GM19395 (cell line): Measurements from ENCODE around the gene MEIOB.
"Not testable (repeated sequence)": the region's sequence is repeated elsewhere in the genome, so short reads cannot be mapped to it uniquely, and the experiment has no call there.

Experiments
- ATAC-seq: cut with Tn5 transposase; IDR thresholded peaks from one replicate; pipeline ENCODE4 v1.9.1; 2021; ENCODE audit warnings: mild to moderate bottlenecking, moderate library complexity; ENCODE audit not compliant: unreplicated experiment

Gene MEIOB, protein sequence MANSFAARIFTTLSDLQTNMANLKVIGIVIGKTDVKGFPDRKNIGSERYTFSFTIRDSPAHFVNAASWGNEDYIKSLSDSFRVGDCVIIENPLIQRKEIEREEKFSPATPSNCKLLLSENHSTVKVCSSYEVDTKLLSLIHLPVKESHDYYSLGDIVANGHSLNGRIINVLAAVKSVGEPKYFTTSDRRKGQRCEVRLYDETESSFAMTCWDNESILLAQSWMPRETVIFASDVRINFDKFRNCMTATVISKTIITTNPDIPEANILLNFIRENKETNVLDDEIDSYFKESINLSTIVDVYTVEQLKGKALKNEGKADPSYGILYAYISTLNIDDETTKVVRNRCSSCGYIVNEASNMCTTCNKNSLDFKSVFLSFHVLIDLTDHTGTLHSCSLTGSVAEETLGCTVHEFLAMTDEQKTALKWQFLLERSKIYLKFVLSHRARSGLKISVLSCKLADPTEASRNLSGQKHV

DNA sequence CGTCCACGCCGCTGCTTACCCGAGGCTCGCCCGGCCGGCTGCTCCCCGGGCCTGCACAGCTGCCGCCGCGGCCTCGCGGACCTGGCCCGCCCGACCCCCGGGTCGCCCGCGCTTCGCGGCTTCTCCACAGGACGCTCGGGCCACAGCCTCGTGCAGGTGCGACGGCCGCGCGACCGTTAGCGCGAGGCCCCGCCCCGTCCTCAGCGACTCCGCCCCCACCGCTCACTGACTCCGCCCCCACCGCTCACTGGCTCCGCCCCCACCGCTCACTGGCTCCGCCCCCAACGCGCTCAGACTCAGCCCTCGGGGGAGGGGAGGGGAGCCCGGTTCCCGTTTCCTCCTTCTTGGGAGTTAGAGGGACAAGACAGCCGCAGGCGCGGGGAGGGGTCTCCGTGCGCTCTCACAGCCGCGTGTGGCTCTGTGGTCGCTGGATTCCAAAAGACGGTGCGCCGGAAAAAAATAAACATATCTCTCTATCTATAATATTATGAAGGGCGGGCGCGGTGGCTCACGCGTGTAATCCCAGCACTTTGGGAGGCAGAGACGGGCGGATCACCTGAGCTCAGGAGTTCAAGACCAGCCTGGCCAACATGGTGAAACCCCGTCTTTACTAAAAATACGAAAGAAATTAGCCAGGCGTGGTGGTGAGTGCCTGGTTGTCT is at the start of gene MEIOB:
MEIOB (minus strand) TSS at position 191 of the 662 bp plus-strand sequence. CDS start 3,989 bp downstream, outside the sequence.
- no peak for ATAC-seq

DNA sequence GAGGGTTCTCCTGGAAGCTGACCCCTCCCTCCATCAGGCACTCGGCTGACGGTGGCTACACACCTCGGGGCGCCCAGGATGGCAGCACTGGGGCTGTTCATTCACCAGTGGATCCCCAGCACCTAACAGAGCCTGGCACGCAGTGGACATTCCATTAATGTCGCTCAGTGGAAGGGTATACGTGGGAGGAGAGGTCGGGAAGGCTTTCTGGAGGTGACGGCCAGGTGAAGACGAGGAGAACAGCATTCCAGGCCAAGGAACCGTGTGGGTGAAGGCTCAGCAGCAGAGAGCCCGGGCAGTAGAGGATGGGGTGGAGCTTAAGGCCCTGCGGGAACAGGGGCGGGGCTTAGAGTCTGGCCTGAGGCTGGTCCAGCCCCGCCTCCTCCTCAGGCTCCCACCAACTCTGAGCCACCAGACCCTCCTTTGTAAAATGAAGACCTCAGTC is 48.8 kb upstream of the MEIOB start:
- no peak for ATAC-seq

DNA sequence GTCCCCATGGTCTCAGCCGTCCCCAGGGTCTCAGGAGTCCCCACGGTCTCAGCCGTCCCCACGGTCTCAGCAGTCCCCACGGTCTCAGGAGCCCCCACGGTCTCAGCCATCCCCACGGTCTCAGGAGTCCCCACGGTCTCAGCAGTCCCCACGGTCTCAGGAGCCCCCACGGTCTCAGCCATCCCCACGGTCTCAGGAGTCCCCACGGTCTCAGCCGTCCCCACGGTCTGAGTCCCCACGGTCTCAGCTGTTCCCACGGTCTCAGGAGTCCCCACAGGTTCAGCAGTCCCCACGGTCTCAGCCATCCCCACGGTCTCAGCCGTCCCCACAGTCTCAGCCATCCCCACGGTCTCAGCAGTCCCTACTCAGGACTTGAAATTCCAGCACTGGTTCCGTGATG is 48.2 kb upstream of the MEIOB start:
- ATAC-seq, result not testable (repeated sequence)

DNA sequence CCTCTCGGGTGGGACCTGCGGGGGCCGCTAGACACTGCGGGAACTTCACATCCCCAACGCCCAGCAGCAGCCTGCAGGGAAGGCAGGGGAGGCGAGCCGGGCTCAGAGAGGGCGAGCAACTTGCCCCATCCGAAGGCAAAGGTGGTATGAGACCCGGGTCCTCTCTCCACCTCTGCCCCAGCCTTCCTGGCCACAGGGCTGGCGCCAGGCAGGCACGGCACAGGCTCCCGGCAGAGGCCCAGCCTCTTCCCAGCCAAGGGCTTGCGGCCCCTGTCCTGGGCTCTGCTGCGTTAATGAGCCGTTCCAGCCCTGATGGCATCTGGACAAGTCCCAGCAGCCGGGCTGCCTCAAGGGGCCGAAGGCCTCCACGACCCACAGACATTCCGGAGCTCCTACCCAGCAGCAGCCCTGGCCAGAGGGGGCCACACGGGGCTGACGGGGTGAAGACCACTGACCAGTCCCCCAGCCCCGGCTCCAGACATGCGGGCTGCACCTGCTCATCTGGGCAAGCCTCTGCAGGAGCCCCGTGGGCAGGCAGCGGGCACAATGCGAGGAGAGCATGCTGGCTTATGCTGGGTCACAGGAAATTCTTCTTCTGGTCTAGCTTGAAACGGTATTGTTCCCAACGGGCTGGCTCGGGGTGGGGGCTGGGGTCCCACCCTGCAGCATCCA is 47.5 kb upstream of the MEIOB start:
- ATAC-seq, result no peak

DNA sequence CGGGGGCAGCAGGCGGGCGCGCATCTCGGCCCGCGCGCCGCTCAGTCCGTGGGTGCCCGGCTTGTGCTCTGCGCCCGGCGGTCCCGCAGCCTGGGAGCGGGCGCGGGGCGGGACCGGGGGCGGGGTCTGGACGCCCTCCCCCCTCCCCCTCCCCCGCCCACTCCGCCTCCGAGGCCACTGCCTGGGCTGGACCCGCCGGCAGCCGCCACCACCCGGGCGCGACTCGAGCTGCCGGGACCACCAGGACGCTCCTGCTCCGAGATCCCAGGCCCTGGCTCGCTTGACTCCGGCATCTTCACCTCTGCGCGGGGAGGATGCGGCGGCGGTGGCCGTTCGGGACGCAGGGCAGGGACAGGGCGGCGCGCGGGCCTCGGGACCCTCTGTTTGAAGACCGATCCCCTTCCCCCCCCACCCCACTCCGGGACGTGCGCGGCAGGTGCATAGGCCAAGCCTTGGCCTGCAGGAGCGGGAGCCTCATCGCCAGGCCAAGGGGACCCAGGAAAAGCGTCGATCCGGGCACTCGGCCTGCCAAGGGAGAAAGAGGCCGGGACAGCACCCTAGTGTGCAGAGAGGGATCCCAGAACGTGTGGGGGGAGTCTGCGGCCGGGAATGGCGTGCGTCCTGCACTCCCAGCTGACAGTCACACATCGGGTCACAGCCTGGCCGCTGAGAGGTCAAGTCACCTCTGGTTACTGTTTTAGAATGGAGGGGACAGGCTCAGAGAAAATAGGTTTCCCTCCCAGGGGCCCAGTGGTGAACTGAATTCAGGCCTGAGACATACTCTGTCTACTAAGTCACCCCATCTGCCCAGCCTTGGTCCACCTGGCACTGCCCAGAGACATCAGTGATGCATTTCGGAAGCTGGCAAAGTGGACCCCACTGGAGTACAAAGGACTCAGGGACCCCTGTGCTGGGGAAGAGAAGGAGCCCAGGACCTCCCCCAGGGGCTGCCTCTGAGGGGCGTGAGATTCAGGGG is 46.7 kb upstream of the MEIOB start, which contains the start of gene HS3ST6:
HS3ST6 (minus strand) TSS at position 65 of the 976 bp plus-strand sequence. CDS start 92 bp downstream, outside the sequence.
- no peak for ATAC-seq

DNA sequence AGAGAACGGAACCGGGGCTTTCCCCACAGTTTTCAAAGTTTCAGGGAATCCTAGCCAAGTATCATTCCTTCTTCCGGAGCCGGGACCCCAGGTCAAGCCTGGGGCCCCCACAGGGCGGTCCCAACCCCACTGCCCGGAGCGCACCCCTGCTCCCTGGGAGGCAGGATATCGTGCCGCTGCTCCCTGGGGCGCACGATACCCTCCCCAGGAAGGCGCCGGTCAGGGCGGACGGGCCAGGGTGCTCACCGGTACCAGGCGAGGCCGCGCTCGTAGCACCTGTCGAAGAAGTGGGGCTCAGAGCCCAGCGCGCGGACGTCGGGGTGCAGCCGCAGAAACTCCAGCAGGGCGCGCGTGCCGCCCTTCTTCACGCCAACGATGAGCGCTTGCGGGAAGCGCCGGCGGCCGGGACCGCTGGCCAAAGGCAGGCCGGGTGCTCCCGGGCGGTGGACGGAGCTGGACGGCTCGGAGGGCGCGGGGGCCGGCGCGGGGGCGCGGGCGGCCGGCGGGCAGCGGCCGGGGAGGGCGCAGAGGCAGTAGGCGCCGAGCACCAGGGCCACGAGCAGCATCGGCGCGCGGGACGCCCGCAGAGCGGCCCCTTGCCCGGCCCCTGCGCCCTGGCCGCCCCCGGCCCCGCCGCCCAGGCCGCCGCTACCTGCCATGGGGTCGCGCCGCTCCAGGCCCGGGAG is 45.8 kb upstream of the MEIOB start:
- no peak for ATAC-seq

DNA sequence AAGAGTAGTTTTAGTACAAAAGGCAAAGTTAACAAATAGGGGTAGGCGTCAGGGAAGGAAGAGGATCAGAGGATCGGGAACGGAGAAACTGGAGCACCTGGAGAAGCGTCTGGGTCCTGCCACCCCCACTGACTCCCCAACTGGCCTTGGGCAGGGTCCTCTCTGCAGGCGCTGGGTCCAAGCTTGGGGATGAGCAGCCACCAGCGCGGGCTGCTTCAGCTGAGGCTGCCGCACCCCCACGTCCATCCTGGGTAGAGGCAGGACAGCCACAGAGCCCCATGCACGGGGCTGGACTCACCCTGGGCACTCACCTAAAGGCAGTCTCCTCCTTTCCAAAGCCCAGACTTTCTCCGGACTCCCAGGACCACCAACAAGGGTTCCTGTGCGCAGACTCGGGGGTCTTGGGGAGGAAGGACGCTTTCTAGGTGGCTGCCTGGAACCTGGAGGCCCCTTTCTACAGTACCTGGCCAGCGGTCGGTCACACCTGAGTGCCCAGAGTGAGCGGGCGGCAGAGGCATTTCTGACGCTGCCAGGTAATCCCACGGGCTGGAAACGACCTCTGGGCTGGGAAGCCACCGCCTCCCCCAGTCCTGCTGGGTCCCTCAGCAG is 45.2 kb upstream of the MEIOB start:
- ATAC-seq, result no peak

DNA sequence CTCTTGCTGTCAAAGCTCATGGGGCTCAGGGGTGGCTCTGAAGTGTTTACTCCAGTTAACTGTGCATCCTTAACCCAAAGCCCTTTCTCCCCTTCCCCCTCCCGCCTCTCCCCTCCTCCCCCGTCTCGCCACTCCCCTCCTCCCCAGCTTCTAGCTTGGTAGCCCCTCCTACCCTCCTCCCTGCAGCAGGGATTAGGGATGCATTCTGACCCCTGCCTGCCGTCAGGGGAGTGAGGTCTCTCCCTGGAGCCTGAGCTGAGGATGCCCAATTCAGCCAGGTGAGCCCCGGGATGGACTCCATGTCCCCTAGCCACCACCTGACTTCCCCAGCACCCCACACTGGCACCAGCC is 44.7 kb upstream of the MEIOB start:
- no peak for ATAC-seq

DNA sequence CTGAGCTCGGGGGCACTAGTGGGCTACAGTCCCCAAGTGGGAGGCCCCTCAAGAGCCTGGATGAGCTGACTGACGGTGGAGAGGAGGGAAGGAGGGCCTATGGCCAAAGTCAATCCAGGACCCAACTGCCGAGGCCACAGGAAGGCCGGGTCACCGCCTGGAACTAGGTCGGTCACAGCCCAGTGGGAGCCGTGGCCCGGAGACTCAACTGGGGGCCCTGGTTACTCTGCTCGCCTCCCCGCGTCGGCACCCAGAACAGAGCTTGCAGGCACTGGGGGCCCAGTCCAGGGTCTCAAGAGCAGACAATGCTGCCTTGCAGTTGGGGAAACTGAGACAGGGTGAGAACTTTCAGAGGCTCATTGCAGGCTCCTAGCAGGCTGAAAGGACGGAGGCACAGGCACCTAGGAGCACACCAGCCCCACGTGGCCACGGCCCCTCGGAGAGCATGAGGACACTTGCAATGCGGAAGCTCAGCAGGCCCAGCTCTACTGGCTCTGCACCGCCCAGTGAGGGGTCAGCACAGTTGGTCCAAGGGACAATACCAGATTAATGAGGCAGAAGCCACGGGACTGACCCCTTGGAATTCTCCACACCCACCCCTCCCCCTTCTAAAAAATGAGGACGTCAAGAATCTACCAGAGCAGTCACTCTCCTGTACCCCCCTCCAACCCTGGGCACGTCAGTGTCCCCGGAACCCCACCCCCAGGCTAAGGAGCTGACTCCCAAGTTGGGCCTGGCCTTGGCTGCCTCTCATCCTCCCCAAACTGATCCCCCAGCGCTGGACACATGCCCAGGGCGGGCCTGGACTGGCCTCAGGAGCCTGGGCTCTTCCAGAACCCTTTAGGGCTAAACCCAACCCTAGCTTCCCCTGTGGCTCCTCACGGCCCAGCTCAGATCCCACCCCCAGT is 44.0 kb upstream of the MEIOB start:
- ATAC-seq, result no peak

DNA sequence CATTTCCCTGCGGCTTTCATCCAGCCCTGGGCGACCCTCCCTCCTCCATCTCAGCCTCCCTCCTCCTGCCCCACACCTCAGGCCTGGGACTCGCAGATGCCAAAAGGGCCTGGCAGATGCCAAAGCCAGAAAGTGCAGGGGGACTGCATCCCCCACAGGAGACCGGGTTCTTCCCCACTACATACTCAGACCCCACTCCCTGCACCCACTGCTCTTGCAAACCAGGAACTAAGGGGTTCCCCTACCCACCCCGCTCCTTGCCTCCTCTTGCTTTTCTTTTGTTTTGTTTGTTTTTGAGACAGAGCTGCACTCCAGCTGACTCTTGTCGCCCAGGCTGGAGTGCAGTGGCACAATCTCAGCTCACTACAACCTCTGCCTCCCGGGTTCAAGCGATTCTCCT is 43.0 kb upstream of the MEIOB start:
- no peak for ATAC-seq

DNA sequence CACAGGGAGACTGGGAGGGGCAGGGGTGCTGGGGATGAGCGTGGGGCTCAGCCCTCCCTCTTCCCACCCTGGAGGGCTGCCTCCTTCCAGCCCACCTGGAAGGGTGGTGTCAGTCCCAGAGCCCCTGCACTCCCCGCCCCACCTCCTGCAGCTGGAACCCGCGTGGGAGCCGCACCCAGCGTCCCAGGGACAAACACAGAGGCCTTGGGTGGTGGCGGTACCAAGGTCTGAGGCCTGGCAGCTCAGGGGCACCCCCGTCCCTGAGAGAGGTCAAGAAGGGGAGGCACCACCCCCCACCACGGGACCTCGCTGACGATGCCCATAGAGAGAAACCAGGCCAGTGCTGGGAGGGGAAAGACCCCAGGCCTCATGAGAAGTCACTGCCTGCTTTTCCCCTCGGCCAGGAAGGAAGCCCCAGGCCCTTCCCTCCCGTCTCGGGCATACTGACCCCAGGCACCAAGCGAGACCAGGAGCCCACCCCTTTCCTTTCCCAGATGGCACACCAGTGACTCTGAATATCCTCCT is 42.2 kb upstream of the MEIOB start:
- ATAC-seq, result no peak

DNA sequence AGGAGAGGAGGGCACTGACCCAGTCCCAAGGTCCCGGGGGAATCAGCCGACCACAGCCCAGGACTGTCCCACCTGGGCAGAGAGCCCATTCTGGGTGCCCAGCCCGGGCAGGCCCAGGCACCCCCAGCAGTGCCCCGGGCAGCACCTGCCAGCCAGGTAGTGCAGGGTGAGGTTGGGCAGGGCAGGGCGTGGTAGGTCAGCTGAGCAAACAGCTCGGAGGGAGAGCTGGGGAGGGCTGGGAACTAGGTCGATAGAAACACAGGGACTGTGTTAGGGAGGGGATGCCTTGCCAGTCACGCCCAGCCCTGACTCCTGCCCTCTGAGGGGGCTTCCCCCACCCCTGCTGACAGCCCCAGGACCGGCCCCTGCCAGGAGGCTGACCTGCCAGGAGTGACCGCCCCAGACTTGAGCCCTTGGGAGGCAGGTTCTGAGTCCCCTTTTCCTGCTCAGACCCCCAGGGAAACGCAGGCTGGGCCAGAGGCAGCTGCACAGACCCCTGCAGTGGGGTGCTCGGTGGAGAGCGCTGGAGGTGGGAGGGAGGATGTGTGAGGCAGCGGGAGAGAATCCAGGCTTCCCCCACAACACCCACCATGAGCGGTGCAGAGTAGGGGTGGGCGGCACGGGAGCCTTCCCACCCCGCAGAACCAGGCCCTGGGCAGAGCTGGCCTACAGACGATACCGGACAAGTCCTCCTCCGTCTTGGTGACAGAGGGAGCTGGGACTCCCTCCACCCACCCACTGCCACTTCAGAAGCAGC is 41.5 kb upstream of the MEIOB start:
- no peak for ATAC-seq

DNA sequence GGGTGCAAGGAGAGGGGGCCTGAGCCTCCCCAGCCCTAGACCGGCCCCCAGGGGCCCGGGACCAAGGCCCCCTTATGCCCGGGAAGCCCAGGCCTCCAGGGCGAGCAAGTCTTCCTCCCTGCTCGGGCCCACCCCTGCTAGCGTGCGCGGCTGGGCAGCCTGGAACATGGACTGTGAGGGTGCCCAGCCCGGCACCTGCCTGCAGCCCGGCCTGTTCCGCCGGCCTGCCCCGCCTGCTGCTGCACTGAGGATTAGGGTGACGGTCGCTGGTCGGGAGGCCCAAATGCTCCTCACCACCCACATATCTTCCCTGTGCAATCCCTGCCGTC is 40.2 kb upstream of the MEIOB start:
- no peak for ATAC-seq

DNA sequence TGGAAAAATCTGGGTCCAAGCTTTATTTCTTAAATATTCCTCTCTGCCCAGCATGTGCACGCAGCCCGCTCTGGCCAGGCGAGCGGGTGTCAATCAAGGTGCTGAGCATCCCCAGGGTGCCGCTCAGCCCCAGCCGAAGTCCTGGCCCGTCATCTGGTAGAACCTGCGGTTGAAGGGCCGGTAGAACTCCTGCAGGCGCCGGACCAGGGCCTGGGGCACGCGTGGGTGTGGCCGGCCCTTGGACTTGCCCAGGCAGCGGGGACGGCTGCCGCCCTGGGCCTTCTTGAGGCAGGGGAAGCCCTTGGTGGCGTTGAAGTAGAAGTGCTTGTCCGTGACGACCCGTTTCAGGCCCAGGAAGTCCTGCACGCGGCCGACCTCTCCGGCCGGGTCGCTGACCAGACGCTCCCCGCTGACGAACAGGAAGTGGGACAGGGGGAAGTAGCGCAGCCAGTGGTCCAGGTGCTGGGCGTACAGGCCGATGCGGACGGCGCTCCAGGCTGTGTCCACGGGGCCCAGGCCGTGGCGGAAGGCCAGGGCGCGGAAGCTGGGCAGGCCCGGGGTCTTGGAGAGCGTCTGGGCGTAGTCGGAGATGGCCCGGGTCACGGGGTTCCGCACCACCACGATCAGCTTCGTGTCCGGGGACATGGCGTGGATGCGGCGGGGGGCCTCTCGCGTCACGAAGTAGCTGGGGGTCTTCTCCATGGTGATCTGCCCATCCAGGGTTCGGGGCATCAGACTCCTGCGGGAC is 39.7 kb upstream of the MEIOB start:
- no peak for ATAC-seq

DNA sequence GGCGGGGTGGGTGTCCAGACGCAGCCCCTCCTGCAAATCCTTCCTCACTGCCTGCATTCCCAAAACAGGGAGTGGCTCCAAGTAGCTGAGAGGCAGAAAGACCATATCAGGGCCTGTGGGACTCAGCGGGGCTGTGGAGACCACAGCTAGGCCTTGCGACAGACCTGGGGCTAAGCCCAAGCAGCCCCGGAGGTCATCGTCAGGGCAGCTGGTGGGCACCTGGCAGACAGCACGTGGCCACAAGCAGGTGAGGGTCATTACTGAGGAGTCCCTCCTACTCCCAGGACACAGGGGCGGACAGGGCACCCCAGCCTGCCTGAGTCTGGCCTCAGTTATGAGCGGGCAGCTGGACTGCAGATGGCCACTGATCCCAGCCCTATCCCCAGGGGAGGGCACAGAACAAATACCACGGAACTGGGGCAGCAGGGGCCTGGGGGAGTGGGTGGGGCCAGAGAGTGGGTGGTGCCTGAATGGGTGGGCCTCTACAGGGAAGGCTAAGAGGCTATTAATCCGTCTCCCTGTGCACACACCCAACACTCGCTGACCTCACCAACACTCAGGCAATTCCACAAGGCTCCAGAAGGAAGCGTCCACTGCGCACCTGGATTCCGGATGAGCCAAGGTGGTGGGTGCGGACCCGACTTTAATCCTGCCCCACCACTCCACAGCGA is 37.7 kb upstream of the MEIOB start:
- no peak for ATAC-seq

DNA sequence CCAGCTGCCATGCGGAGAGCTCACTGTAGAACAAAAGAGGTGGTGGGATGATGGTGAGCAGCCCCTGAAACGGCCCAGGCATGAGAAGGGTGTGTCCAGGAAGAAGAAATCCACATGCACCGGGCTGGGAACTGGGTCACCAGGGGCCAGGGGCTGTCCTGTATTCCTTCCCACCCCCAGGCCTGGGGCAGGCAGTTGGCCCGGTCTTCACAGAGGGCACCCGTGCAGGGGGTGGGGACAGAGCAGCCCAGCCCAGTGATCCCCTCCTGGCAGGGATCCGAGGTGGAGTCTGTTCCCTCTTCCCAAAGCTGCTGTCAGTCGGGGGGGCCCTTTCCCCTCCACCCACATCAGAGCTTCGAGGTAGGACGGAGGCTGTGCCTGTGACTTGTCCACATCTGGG is 37.0 kb upstream of the MEIOB start:
- no peak for ATAC-seq
